ENCODE data around the gene UMAD1.

- TF ChIP-seq, protein P1, sequence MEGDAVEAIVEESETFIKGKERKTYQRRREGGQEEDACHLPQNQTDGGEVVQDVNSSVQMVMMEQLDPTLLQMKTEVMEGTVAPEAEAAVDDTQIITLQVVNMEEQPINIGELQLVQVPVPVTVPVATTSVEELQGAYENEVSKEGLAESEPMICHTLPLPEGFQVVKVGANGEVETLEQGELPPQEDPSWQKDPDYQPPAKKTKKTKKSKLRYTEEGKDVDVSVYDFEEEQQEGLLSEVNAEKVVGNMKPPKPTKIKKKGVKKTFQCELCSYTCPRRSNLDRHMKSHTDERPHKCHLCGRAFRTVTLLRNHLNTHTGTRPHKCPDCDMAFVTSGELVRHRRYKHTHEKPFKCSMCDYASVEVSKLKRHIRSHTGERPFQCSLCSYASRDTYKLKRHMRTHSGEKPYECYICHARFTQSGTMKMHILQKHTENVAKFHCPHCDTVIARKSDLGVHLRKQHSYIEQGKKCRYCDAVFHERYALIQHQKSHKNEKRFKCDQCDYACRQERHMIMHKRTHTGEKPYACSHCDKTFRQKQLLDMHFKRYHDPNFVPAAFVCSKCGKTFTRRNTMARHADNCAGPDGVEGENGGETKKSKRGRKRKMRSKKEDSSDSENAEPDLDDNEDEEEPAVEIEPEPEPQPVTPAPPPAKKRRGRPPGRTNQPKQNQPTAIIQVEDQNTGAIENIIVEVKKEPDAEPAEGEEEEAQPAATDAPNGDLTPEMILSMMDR (IDR thresholded peaks at IDR 0.05; ENCODE audit: low read length), result no peak
- TF ChIP-seq EZH2phosphoT487 (IDR thresholded peaks at IDR 0.05; ENCODE audit: low read length), result no peak
These were observed 279.9 kb downstream of the UMAD1 start for GRCh38 chr7:7920481-7920880.

All from MM.1S (cell line).